Fibroblast of the conjunctiva (primary cell): ENCODE data around the gene SCAP.
"Not testable (repeated sequence)": the region's sequence is repeated elsewhere in the genome, so short reads cannot be mapped to it uniquely, and the experiment has no call there.

Experiments
- DNase-seq: peaks from one replicate; pipeline ENCODE4 v3.0.0-alpha.2; 2010; ENCODE audit warnings: low read depth

The SCAP gene

DNA sequence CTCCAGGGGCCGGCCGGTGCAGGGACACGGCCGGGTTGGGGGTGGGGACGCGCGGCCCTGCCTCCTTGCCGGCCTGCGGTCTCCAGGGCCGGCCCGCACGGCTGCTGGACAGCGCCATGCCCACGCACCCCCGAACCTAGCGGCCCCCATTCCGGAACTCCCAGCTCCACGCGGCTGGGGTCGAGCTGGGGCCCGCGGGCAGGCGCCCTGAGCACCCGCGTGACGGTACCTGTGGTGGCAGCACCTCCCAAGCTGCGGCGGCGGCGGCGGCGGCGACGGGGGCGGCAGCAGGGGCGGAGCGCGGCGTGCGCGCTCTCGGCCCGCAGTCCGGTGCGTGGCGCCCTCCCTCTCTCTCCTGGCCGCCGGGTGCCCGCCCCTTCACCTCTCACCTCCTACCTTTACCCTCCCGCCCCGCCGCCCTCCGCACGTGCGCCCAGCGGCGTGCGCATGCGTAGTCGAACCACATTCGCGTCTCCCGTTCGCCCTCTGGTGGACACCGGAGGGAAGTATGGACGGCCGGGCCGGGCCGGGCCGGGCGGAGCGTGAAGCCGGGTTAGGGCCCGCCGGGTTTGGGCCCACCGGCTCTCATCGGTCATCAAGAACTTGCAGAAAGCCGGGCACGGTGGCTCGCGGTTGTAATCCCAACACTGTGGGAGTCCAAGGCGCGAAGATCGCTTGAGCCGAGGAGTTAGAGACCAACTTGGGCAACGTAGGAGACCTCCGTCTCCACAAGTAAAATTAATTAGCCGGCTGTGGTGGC is at the start of gene SCAP:
Gene SCAP (minus strand): TSS at position 372 of the 760 bp plus-strand sequence. CDS start 32,948 bp downstream, outside the sequence.
- peak; percentile 75 for DNase-seq

- no peak for DNase-seq
Measured at GRCh38 chr3:47523310-47524073, 47.8 kb upstream of the SCAP start.

DNA sequence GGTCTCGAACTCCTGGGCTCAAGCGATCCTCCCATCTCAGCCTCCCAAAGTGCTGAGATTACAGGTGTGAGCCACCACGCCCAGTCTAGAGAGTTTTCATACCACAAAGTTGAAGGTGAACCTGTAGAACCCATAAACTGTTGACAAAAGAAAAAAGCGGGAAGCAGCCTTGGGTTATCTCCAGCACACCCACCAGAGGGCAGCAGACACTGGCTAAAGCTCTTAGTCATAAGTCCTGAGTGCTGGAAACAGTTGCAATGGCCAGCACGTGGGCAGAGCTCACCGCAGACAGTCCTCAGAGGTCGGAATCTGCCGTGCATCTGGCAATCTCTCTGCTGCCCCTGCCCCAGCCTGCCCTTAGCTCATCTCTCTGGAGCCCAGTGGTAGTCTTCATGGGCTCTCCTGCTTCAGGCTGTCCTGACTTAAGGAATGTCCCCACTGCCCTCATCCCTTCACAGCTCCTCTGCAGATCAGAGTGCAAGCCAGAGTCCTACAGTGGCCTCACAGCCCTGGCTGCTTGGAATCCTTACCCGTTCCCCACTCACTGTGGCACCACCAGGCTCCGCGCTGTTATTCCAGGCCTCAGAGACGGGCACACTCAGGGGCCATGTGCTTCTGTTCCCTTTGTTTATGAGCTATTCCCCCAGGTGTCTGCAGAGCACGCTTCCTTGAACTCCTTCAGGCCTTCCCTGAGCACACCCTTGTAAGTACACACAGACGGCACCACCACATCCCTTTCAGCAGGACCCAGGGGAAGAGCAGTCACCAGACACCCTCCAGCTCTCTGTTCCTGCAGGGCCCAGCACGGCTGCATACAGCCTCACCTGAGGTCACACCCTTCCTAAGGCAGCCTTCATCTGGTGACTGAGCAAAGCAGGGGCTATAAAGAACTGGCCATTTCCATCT is 46.6 kb upstream of the SCAP start:
- peak; percentile 93 for DNase-seq

DNA sequence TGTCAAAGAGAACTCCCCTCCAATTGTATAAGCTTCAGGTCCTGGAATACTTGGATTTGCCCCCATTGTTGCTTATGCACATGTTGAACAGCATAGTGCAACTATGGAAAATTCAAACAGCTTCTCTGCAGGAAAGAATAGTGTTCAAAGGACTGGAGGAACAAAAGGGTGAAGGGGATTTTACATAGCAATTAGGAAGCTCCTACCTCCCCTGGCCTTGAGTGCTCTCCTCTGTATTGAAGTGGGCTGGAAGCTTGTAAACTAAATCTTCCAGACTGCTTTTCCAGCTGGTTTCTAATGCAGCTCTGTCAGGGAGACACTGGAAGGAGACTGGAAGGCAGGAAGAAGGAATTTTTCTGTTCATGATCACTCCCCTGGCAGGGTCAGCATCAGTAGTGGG is 45.0 kb upstream of the SCAP start:
- DNase-seq: no peak

DNA sequence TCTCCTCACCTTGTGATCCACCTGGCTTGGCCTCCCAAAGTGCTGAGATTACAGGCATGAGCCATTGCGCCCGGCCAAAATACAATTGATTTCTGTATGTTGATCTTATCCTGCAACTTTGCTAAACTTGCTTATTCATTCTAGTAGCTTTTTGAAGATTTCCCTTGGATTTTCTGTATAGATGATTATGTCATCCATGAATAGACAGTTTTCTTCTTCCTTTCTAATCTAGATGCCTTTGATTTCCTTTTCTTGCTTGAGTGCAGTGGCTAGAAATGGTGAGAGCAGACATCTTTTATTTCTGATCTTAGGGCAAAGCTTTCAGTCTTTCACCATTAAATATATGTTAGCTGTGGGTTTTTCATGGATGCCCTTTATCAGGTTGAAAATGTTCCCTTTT is 42.2 kb upstream of the SCAP start:
- no peak for DNase-seq

- no peak for DNase-seq
Measured at GRCh38 chr3:47515864-47516319, 40.2 kb upstream of the SCAP start.

GRCh38 chr3:47515100-47515499 is 39.4 kb upstream of the SCAP start:
- DNase-seq: no peak

DNA sequence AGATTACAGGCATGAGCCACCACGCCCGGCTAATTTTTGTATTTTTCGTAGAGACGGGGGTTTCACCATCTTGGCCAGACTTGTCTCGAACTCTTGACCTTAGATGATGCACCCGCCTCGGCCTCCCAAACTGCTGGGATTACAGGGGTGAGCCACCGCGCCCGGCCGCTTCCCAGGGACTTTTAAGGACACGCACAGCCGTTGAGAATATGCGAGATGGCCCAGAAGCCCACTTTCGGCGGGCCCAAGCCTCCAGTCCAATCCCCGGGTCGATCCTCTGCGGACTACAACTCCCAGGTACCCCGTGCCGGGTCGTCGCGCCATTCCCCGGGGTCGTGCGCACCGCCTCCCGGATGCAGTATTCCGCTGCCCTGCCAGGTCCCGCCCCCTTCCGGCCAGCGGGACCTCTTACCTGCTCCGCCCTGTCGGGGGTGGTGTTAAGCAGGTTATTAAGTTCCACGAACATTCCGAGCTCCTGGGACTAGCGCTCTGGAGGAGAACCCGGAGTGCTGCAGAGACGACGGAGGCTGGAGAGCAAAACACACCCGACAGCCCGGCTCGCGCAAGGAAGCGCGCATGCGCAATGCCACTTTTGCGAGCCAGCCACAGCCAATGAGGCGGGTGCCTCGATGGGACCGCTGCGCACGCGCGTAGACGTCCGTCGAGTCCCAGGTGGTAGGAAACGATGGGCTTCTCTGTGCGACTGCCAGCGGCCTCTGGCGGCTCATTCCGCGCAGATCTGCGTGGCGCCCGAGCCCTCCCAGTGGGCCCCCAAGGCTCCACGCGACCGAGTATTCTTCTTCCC is 37.6 kb upstream of the SCAP start, which contains the start of gene ELP6:
Gene ELP6 (minus strand): TSS at position 588 of the 805 bp plus-strand sequence. CDS start 122 bp downstream, at position 466.
- DNase-seq: peak; percentile 97

- DNase-seq: no peak
Measured at GRCh38 chr3:47512416-47513124, 36.8 kb upstream of the SCAP start.

DNA sequence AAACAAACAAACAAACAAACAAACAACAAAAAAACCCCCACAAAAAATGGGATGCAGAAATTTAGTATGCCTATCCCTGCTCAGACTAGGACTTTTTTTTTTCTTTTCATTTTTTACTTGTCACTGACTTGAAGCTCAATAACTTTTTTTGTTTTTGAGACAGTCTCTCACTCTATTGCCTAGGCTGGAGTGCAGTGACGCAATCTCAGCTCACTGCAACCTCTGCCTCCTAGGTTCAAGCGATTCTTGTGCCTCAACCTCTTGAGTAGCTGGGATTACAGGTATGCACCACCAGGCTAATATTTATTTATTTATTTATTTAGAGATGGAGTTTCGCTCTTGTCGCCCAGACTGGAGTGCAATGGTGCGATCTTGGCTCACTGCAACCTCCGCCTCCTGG is 29.5 kb upstream of the SCAP start:
- not testable (repeated sequence) for DNase-seq

DNA sequence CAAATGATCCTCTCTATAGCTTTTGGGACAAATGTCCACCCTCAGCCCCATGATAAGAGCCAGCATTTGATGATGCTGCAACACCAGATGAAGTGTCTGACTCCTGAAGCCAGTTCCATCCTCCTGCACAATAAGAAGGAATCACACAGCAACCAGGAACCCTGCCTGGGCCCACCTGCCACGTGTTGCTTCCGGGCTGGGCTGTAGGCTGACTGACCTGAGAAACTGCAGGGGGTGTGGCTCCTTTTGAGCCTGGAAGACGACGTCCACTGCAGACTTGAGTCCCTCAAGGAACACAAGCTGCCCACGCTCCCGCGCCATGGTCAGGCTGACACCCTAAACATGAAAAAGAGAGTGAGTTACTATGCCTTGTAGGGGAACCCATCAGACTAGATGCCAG is 28.4 kb upstream of the SCAP start:
- DNase-seq: no peak

DNA sequence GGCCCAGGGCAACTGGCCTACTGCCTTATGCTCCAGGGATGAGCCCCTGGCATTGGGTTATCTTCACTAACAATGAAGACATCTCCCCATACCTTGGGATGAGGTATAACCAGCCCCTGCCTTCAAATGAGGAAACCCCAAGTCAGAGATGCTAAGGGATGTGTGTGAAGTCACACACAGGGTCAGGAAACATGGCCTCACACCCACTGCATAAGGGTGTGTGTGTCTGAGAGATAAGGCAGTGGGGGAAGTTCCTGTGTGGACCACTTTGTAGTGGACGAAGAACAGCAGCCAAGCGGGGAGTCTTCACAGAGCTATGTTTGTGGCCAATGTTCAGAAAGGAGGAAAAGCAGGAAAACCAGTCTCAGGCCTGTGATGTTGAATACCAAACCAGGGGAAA is 27.3 kb upstream of the SCAP start:
- DNase-seq: no peak

GRCh38 chr3:47496892-47497291 is 21.2 kb upstream of the SCAP start:
- no peak for DNase-seq

DNA sequence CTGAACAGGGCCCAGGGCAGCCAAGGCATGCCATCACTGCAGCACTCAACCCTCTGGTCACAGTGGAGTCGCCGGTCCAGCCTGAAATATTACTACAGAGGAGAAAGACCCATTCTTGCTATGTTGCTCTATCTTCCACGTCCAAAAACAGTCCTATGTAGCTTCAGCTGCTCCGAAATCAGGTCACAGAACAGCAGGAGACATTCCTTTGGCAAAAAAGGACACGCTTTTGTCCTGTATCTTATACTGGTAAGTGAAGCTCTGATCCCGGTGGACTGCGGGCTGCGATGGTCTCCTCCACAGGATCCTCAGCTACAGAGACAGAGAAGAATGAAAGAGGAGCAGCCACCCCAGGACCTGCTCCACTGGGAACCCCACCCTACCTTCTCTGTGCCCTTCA is 20.1 kb upstream of the SCAP start:
- DNase-seq: no peak

DNA sequence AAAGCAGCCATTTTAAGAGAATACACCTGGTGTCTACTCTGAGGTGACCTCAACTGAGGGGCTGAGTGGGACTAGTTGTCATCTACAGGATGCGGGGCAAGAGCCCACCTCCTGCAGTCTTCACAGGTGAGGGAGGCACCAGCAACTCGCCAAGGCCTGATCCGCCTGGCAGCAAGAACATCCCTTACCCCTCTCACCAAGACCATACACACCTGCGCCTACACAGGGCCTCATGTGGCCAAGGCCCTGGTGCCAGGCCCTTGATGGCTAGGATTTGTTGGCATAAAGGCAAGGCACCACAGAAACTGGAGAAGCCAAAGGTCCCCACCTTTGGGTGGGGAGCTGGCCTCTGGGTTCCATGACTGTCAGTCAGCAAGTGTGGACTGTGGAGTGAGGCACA is 19.4 kb upstream of the SCAP start:
- no peak for DNase-seq

GRCh38 chr3:47491777-47492176 is 16.0 kb upstream of the SCAP start:
- no peak for DNase-seq

DNA sequence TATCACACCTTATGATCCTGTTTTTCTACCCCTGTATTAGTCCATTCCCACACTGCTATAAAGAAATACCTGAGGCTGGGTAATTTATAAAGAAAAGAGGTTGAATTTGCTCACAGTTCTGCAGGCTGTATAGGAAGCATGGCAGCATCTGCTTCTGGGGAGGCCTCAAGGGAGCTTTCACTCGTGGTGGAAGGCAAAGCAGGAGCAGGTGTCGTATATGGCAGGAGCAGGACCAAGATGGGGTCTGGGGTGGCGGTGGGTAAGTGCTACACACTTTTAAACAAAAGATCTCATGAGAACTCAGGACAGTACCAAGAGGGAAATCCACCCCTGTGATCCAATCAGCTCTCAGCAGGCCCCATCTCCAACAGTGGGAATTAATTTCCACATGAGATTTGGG is 15.4 kb upstream of the SCAP start:
- DNase-seq: no peak

DNA sequence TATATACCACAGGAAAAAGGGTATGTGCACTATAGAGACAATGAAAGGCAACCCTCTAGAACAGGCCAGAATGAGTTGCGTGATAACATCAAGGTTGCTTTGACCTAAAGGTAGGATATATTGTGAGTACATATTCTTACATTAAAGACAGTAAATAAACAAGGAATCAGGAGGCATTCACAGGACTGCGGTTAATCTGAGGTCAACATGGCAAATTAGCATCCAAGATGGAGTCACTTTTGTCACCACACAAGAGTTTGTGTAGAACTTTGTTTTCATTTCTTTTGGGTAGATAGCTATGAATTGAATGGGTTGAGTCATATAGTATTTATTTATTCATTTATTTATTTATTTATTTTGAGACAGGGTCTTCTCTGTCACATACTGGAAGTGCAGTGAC is 11.5 kb upstream of the SCAP start:
- no peak for DNase-seq

DNA sequence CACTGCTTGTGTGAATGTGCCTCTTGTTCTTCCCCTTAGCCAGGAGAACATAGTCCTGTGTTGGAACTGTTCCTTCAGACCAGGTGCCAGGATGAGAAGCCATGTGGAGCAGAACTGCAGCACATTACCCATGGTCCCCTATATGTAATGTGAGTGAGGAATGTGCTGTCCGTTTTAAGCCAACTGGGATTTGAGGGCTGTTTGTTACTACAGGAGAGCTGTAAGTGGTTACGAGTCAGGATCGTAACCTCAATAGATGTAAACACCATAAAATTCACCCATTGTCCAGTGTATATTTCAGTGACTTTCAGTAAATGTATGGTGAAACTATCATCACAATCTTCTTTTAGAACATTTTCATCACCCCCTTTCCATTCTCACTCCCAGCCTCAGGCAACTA is 10.1 kb upstream of the SCAP start:
- no peak for DNase-seq

DNA sequence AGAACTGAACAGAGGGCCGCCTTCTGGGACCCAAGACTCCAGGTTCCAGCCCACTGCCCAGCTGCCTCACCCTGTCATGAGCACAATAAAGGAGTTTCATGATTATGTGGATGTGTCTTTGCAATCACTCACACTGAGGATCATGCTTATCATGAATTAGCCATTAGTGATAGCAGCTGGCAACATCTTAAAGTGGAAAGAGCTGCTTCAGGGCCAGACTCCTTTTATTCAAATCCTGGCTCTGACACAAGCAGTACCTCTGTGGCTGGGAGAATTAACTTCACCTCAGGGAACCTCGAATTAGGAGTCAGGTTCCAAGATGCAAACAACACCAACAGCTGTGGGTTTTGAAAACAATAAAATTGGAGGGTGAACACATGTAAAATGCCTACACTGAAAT is 6.6 kb upstream of the SCAP start:
- DNase-seq: no peak

- DNase-seq: not testable (repeated sequence)
Measured at GRCh38 chr3:47481763-47482162, 6.0 kb upstream of the SCAP start.
